Epithelial cell of prostate (primary cell): ENCODE results near the gene RECQL.
"Not testable (repeated sequence)": the region's sequence is repeated elsewhere in the genome, so short reads cannot be mapped to it uniquely, and the experiment has no call there.

Experiments
- DNase-seq: peaks from one replicate; pipeline ENCODE4 v3.0.0-alpha.2; 2011; ENCODE audit warnings: low read depth, low spot score
- H3K27ac ChIP-seq: fragments of 450-650 bp; 2 replicates; pipeline ENCODE4 v1.5.1; 2017; ENCODE audit warnings: mild to moderate bottlenecking

RECQL gene

DNA sequence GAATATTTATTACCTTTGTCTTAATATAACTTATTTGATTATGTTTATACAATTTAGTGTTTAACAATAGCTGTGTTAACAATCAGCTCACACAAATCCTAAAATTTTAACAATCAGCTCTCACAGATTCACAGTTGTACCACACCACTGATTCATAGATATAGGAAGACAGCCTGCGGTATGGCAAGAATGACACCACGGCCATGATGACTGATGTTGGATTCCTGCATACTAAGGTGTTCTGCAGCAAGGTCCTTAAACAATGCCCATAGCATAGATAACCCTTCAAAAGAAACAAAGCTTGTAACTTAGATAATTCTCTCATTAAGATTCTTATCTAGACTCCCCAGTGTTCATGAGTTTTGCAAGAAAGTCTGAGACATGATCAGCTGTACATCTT is 67.9 kb downstream of the RECQL start:
- H3K27ac ChIP-seq = no peak overlapping the region
- DNase-seq = no peak

DNA sequence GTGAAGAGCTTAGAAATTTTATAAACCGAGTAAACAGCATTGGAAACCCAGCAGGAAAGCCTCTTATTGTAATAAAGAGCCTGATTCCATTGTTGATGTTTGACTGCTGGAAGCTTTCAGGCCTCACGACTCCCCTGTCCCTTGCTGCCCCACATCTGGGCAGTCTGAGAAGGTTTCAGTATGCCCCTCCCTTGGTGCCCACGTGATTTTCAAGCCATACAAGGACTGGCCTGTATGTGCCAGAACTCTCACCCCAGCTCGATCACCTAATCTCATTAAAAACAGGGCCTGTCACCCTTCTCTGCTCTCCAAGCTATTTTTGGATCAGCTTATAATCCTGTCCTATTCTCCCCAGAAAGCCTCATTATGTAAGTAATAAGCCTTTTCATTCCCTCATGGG is 71.4 kb downstream of the RECQL start:
- no peak for DNase-seq
- no peak overlapping the region for H3K27ac ChIP-seq

DNA sequence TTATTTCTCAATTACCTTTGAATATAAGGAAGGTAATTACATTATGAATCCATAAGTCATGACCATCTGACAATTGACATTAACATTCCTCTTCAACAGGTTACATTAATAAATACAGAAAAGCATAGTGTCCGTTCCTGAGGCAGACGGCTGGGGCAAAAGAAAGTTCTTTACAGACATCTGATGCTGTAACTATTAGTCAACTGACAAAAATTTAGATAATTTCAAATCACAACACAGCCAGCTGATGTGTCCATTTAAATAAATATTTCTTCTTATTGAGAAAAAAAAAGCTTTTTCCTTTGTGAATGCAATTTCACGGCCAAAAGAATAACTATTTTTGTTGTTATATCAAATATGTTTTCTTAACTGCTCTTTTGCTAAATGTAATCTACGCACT is 73.2 kb downstream of the RECQL start:
- H3K27ac ChIP-seq = no peak overlapping the region
- no peak for DNase-seq

DNA sequence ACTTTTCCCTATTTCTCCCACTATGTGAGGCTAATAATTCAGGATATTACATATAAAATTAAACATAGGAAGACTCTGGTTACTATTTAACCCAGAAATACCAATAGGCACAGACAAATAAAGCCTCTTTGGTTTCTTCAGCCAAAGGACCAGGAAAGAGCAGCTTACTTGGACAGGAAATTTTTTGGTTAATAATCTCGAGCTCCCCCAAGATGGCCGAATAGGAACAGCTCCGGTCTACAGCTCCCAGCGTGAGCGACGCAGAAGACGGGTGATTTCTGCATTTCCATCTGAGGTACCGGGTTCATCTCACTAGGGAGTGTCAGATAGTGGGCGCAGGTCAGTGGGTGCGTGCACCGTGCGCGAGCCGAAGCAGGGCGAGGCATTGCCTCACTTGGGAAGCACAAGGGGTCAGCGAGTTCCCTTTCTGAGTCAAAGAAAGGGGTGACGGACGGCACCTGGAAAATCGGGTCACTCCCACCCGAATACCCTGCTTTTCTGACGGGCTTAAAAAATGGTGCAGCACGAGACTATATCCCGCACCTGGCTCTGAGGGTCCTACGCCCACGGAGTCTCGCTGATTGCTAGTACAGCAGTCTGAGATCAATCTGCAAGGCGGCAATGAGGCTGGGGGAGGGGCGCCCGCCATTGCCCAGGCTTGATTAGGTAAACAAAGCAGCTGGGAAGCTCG is 82.3 kb downstream of the RECQL start:
- DNase-seq, H3K27ac ChIP-seq: not testable (repeated sequence)
